HL-60/S4 treated with phorbol 12-myristate 13-acetate at 8.2 ng/mL for 4 days and 3 days (cell line): Measurements from ENCODE around the gene PSMB3.
"Not testable (repeated sequence)": the region's sequence is repeated elsewhere in the genome, so short reads cannot be mapped to it uniquely, and the experiment has no call there.

Experiments
- in situ Hi-C: fragments of 300-500 bp; cut with MboI; formaldehyde crosslinking; loops from 2 replicates; pipeline ENCODE4 v1.15.0; 2022; ENCODE audit warnings: low sequenced_read_pairs

The PSMB3 gene

DNA sequence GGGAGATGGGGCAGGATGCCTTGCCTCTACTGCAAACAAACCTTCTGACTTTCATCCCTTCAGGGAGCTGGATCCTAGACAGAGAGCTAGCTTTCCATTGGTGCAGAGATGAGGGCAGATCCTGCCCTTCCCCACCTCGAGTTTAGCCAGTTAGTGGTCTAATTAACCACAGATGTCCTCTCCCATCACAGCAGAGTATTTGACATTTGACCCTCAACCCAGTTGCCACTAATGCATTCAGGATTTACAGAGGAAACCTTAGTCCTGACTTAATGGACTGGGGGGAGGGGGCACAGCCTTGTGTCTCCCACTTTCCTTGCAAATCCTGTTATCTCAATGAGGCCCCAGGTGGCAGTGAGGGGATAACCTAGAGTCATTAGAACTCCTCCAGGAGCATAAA, 36.6 kb downstream of the PSMB3 start:
- in situ Hi-C loops = no loop called here

DNA sequence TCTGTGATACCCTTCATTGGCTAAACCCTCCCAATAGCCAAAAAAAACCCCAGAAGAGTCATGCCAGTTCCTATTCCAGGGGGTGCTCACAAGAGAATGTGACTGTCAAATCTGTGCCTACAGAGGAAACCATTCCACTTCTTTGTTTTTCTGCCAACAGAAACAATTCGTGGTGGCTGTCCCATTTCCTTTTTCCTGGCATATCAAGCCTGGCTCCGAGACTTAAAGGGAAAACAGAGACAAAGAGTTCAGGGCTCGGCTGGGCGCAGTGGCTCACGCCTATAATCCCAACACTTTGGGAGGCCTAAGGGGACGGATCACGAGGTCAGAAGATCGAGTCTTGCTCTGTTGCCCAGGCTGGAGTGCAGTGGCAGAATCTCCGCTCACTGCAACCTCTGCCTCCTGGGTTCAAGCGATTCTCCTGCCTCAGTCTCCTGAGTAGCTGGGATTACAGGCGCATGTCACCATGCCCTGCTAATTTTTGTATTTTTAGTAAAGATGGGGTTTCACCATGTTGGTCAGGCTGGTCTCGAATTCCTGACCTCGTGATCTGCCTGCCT, 37.7 kb downstream of the PSMB3 start:
- in situ Hi-C loops = not testable (repeated sequence)

DNA sequence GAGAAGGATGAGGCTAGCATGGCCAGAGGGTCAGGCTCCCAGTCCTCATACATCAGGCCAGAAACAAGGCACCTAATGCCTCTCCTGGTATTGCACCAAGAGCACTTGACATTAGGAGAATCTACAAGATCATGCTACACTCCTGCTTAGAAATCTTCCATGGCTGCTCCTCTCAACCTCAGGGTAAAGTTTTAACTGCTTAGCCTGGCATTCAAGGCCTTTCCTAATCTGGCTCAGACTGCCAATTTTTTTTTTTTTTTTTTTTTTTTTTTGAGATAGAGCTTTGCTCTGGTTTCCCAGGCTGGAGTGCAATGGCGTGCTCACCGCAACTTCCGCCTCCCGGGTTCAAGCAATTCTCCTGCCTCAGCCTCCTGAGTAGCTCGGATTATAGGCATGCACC, 38.6 kb downstream of the PSMB3 start:
- in situ Hi-C loops = no loop called here

GRCh38 chr17:38794221-38794620, 41.7 kb downstream of the PSMB3 start:
- in situ Hi-C loops = no loop called here

DNA sequence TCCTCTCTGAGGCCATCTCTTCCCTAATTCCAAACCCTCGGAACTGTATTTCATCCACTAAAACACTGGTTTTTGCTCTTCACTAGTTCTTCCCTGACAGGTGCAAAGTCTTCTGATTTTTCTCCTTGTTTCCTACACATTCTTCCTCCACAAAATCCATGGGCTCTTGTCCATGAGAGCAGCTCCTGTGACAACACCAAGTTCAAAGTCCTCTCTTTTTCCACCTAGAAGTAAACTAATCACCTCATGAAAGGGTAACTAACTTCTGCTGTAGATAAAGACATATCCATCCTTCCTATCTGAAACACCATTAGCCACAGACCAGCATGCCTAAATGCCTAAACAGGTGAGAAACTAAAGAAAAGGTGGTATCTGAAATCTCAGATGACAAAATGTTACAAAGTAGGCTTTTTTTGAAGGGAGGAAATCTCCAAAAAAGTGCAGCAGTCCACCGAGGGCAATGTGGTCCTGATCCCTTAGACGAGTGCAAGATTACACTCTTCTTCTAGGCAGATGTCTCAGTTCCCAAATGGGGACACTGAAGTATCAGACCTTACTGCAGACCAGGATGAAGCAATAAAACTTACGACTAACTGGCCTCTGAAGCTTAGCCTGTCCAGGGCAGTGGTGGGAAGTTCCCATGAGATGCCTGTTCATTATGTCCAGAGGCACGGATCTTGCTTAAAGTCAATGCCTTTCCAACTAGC, 44.1 kb downstream of the PSMB3 start:
- in situ Hi-C loops = no loop called here

GRCh38 chr17:38797158-38797490, 44.6 kb downstream of the PSMB3 start:
- in situ Hi-C loops = no loop called here

DNA sequence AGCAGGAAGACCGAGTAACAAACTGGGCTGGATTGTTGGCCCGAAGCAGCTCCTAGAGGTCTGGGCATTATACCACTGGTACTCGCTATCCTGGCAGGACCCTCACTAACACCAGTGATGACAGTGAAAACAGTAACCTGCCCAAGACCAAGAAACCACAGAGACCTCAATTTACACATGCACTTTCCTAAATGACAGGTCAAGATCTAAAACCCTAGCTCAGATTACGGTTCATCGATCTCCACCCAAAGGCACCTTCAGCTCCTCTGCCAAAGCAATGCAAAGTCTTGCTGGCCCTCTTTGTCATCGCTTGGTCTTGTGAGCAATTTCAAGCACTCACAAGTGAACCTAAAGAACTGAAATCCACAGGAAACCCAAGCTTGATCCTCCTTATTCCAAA, 45.3 kb downstream of the PSMB3 start:
- in situ Hi-C loops = no loop called here

- in situ Hi-C loops = no loop called here
Measured at GRCh38 chr17:38798614-38799500, 46.3 kb downstream of the PSMB3 start.

DNA sequence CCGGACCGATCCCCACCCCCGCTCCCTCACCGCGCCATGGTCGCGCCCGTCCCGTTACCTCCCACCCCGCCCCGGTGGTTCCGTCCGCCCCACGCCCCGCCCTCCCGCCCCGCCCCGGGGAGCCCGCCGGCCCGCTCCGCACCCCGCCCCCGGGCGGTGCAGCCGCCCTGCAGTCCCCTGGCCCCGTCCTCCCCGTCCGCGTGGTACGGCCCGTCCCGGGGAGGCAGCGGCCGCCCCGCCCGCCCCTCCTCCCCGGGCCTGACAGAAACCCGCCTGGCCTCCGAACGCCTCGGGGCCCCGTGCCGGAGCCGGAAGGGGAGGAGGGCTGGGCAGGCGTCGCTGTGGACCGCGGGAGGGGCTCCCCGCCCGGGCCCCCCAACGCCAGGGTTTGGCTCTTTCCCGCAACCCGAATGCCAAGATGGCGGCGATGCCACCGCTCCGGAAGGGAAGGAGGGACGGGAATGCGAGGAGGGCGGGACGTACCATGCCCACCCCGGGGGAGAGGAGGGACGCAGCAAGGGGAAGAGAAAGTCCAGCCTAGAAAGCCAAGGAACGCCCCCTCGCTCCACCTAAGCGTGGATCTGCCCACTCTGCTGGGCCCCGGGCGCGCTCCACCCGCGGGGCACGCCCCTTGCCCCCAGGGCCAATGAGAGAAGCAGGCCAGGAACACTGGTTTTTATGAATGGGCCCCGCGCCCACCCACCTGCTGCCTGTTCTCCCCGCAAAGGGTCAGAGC, 47.1 kb downstream of the PSMB3 start, which contains the start of gene PIP4K2B:
Gene PIP4K2B (minus strand): TSS at position 56 of the 736 bp plus-strand sequence. CDS start 132 bp downstream, outside the sequence.
- in situ Hi-C loops = no loop called here

DNA sequence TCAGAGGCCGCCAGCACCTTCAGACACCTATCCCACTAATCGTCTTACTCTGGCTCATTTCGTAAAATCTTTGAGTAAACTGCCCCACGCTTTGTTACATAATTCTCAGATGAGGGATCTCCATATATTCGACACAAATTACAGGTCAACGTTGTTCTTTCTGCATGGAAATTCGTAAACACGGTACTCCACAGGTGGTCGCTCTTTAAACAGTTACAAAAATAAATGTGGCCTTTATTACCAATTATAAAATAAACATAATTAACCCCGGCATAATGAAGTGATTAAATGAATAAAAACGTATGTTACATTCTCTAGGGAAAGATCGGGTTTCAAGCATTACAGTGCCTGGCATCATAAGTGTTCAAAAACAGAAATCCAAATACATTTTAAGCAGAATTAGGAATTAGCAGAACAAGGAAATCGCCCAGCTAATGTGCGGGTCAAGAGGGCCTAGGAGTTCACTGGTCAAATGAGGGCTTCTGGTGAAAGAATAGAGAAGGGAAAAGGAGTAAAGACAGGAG, 47.8 kb downstream of the PSMB3 start:
- in situ Hi-C loops = no loop called here

- in situ Hi-C loops = loop anchor here (10.0 kb wide), 1 partner anchor 55 kb away; the partner anchor contains the start of gene PSMB3
Measured at GRCh38 chr17:38809828-38810227, 57.3 kb downstream of the PSMB3 start.
